HepG2 (cell line): ENCODE measurements around the gene CYSRT1. TPM values are rescaled to one million over a fixed set of nuclear protein-coding genes. Genes with fewer than 3 reads are reported as not detected.

ENCODE experiments used
- ARID5B ChIP-seq: IDR thresholded peaks from 2 replicates; pipeline ENCODE4 v1.4.0; 2020; ENCODE audit warnings: mild to moderate bottlenecking, missing genetic modification reagents
- ARNT ChIP-seq: fragments of 450-650 bp; IDR thresholded peaks from 2 replicates; pipeline ENCODE4 v1.6.1; 2017
- BRD4 ChIP-seq: sonication (generic); formaldehyde crosslinking; IDR thresholded peaks from 2 replicates; pipeline ENCODE4 v1.4.0; 2020; ENCODE audit warnings: missing genetic modification reagents
- FOSL2 ChIP-seq: sonication (generic); formaldehyde crosslinking; IDR thresholded peaks from 2 replicates; pipeline ENCODE4 v1.4.0; 2020; ENCODE audit warnings: missing genetic modification reagents
- HDAC1 ChIP-seq: sonication (generic); formaldehyde crosslinking; IDR thresholded peaks from 2 replicates; pipeline ENCODE4 v1.5.1; 2020; ENCODE audit warnings: mild to moderate bottlenecking, missing genetic modification reagents
- HNF4G ChIP-seq, 2 experiments: sonication (generic) in 1 of 2; formaldehyde crosslinking in 1 of 2; IDR thresholded peaks; 2 replicates each; pipeline versions ENCODE4 v1.4.0 to v1.6.1; 2011 to 2020; ENCODE audit warnings: borderline replicate concordance in 2 of 2, low read depth in 2 of 2, mild to moderate bottlenecking in 2 of 2, low read length in 1 of 2, missing genetic modification reagents in 1 of 2, moderate library complexity in 1 of 2
- HNRNPLL ChIP-seq: fragments of 200-400 bp; formaldehyde crosslinking; IDR thresholded peaks from 2 replicates; pipeline ENCODE4 v1.6.1; 2017; ENCODE audit warnings: mild to moderate bottlenecking, low read depth, low read length; ENCODE audit not compliant: poor library complexity, severe bottlenecking
- HOMEZ ChIP-seq: IDR thresholded peaks from 2 replicates; pipeline ENCODE4 v1.6.1; 2016; ENCODE audit warnings: low read depth
- HOXA7 ChIP-seq: sonication (generic); formaldehyde crosslinking; IDR thresholded peaks from 2 replicates; pipeline ENCODE4 v1.8.1; 2022; ENCODE audit warnings: mild to moderate bottlenecking, missing genetic modification reagents, moderate library complexity
- MBD4 ChIP-seq: IDR thresholded peaks from 2 replicates; pipeline ENCODE4 v1.6.1; 2012; ENCODE audit warnings: low read length, inconsistent platforms, borderline replicate concordance
- NFE2 ChIP-seq: sonication (generic); formaldehyde crosslinking; IDR thresholded peaks from 2 replicates; pipeline ENCODE4 v1.4.0; 2020; ENCODE audit warnings: missing genetic modification reagents
- POGZ ChIP-seq: sonication (generic); formaldehyde crosslinking; IDR thresholded peaks from 2 replicates; pipeline ENCODE4 v1.4.0; 2020; ENCODE audit warnings: mild to moderate bottlenecking, missing genetic modification reagents
- RBM22 ChIP-seq: fragments of 200-400 bp; formaldehyde crosslinking; optimal IDR thresholded peaks from 2 replicates; pipeline ENCODE3; 2017; ENCODE audit warnings: mild to moderate bottlenecking, low read length, moderate library complexity
- SIX1 ChIP-seq: sonication (generic); formaldehyde crosslinking; IDR thresholded peaks from 2 replicates; pipeline ENCODE4 v1.4.0; 2020; ENCODE audit warnings: missing genetic modification reagents, borderline replicate concordance
- ZBTB26 ChIP-seq: IDR thresholded peaks from 2 replicates; pipeline ENCODE4 v1.6.1; 2016; ENCODE audit warnings: missing compliant biosample characterization, missing genetic modification reagents, borderline replicate concordance
- ZMAT3 ChIP-seq: sonication (generic); formaldehyde crosslinking; conservative IDR thresholded peaks from 2 replicates; pipeline ENCODE4 v1.7.0; 2021; ENCODE audit warnings: missing genetic modification reagents
- ZNF20 ChIP-seq: sonication (generic); formaldehyde crosslinking; IDR thresholded peaks from 2 replicates; pipeline ENCODE4 v1.4.0; 2020; ENCODE audit warnings: mild to moderate bottlenecking, moderate library complexity, missing genetic modification reagents
- ZNF337 ChIP-seq: sonication (generic); formaldehyde crosslinking; IDR thresholded peaks from 2 replicates; pipeline ENCODE4 v1.5.1; 2020; ENCODE audit warnings: missing genetic modification reagents, low read depth, mild to moderate bottlenecking, borderline replicate concordance
- ZNF44 ChIP-seq: sonication (generic); formaldehyde crosslinking; IDR thresholded peaks from 2 replicates; pipeline ENCODE4 v1.5.1; 2020; ENCODE audit warnings: mild to moderate bottlenecking, missing genetic modification reagents
- ZNF615 ChIP-seq: sonication (generic); formaldehyde crosslinking; IDR thresholded peaks from 2 replicates; pipeline ENCODE4 v1.5.0; 2020; ENCODE audit warnings: mild to moderate bottlenecking, missing genetic modification reagents, borderline replicate concordance
- ZNF670 ChIP-seq: sonication (generic); formaldehyde crosslinking; IDR thresholded peaks from 2 replicates; pipeline ENCODE4 v1.8.0; 2022; ENCODE audit warnings: mild to moderate bottlenecking, missing genetic modification reagents, borderline replicate concordance
- ZNF674 ChIP-seq: sonication (generic); formaldehyde crosslinking; IDR thresholded peaks from 2 replicates; pipeline ENCODE4 v1.5.0; 2020; ENCODE audit warnings: low read depth, mild to moderate bottlenecking, missing genetic modification reagents
- ZNF891 ChIP-seq: sonication (generic); formaldehyde crosslinking; IDR thresholded peaks from 2 replicates; pipeline ENCODE4 v1.5.0; 2020; ENCODE audit warnings: mild to moderate bottlenecking, missing genetic modification reagents
- polyA plus RNA-seq, 8 experiments: library from polyadenylated mRNA; depleted of rRNA in 3 of 8; stranded (reverse) in 7 of 8; unstranded in 1 of 8; fragments of >200 nt; fragmentation: Illumina TruSeq in 4 of 8; extraction: Trizol in 4 of 8; gene quantifications; 2 replicates each; pipeline versions ENCODE4 v1.2.1 to v1.2.3, GENCODE V29; 2011 to 2016; ENCODE audit warnings: low read depth in 4 of 8, missing spikeins in 1 of 8, mixed read lengths in 1 of 8; ENCODE audit not compliant: insufficient read depth in 1 of 8
- total RNA-seq, 5 experiments: library from RNA; depleted of rRNA; stranded (reverse); fragments of >200 nt; fragmentation: Illumina TruSeq; extraction: Trizol; gene quantifications; 2 replicates each; pipeline ENCODE4 v1.2.3, GENCODE V29; 2016; ENCODE audit warnings: low read depth in 1 of 5

The CYSRT1 gene
- total and polyA plus RNA-seq, 2 of the 13 experiments (the other 11 are each of a cell fraction or from before 2014, with no cell fraction given), result 1.5 to 2.1 TPM

- TF ChIP-seq ZNF670 (CRISPR knock-in tag) (no peak), FOSL2 (CRISPR knock-in tag) (peak; percentile 42), POGZ (CRISPR knock-in tag) (no peak), ZNF615 (CRISPR knock-in tag) (no peak), ZNF674 (CRISPR knock-in tag) (no peak), NFE2 (CRISPR knock-in tag) (no peak), SIX1 (CRISPR knock-in tag) (no peak), HNRNPLL (peak; percentile 55), ZNF891 (CRISPR knock-in tag) (0 out of 2 replicates have a peak, but pooled peaks have one; percentile 65), HOMEZ (CRISPR knock-in tag) (no peak), MBD4 (no peak), BRD4 (CRISPR knock-in tag) (no peak), ZBTB26 (no peak), ZNF44 (CRISPR knock-in tag) (no peak), RBM22 (no peak), HDAC1 (CRISPR knock-in tag) (no peak; the same call in none of the 2 replicates), ZNF20 (no peak), ZNF337 (CRISPR knock-in tag) (no peak), ARNT (no peak), HOXA7 (CRISPR knock-in tag) (no peak), ARID5B (no peak), ZMAT3 (CRISPR knock-in tag) (peak; percentile 21; the same call in 1 of the 2 replicates), HNF4G (IDR thresholded peaks at IDR 0.05; ENCODE audit: borderline replicate concordance, low read depth, low read length) (0 out of 2 replicates have a peak, but pooled peaks have one; percentile 39), HNF4G (CRISPR knock-in tag; IDR thresholded peaks at IDR 0.05; ENCODE audit: borderline replicate concordance, low read depth) (no peak)
Observed at GRCh38 chr9:137254624-137255447, 29.9 kb downstream of the CYSRT1 start, which contains the start of gene NELFB (continued).
